Measurements from ENCODE around the gene HLA-DPB1.

Gene HLA-DPB1

DNA sequence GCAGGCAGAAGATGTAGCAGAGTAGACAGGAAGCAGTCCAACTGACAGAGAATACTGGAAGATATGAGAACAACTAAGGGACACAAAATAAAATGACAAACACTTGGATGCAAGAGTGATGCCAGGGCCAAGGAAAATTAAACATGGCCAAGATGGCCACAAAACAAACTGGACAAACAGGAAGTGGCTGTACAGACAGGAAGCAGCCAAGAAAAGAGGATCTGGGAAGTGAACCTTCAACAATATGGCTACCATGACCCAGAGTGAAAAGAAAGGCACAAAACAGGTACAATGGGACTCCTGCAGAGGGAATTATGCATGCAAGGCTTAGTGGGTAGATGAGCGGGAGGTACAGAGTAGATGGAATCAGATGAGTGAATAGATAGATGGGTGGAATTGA lies 29.1 kb downstream of the HLA-DPB1 start:
- no peak for DNase-seq

DNA sequence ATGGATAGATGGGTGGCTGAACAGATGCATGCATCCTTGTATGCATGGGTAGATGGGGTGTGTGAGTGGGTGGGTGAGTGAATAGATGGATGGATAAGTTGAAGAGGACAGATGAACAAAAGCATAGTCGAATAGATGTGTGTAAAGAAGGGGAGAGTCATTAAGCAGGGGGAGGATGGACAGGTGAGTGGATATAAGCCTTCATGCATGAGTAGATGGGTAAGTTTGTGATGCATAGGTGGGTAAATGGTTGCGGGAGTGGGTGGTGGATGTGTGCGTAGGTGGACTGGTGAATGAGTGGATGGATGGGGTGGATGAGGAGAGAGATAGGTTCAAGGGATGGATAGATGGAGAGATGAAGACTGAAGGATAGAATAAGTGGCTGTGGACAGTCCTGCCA lies 29.6 kb downstream of the HLA-DPB1 start:
- DNase-seq = no peak

- no peak for DNase-seq
Observed at GRCh38 chr6:33105916-33106871, 30.4 kb downstream of the HLA-DPB1 start.

- no peak for DNase-seq
Observed at GRCh38 chr6:33107641-33108040, 31.9 kb downstream of the HLA-DPB1 start.

DNA sequence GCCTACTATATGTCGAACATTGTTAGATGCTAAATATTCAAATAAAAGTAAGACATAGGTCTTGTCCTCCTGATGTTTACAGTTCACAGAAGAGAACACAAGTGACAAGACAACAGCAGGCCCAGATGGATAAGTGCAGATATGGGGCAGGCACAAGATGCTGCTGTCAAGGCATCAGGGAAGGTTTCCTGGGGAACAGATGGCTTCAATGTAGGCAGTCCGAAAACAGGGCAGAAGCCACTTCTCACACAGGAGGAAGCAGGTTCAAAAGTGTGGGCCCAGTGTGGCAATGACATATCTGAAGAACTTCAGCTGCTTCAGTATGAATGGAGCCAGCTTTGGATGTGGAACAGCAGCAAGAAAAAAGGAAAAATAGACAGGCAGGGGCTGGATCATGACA lies 32.5 kb downstream of the HLA-DPB1 start:
- no peak for DNase-seq

DNA sequence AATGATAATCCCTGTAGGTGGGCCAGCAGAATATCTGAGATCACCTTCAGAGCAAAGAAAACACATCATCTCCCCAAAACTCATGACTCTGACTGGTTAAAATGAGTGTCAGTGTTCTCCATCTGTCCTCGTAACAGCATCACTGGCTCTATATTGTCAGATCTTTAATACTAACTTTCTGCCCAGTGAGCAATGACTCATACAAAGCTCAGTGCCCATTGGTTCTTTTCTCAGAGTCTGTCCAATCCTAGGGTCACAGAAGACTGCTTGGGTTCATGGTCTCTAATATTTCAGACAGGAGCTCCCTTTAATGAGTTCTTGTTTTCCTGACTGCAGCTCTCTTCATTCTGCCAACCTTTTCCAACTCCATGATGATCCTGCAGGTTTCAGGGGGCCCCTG lies 36.4 kb downstream of the HLA-DPB1 start:
- DNase-seq = peak in 2 of 5 donors; percentile 24 to 53

GRCh38 chr6:33113755-33114154 lies 38.0 kb downstream of the HLA-DPB1 start:
- no peak for DNase-seq

DNA sequence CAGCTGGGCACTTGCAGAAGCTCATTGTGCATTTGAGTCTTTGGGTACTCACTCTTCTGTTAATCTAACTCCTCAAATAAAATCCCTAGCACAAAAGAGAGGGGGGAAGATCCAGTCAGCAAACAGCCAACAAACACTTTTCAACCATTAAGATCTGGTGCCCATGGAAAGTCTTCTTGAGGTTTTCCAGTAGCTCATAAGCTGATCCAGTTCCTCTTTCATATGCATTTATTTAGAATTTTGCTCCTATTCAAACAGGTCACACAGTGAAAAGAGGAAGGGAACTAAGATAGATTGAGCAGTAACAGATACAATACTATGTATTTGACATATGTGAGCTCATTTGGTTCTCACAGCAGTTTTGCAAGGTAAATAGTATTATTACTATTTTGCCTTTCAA lies 38.6 kb downstream of the HLA-DPB1 start:
- no peak for DNase-seq

DNA sequence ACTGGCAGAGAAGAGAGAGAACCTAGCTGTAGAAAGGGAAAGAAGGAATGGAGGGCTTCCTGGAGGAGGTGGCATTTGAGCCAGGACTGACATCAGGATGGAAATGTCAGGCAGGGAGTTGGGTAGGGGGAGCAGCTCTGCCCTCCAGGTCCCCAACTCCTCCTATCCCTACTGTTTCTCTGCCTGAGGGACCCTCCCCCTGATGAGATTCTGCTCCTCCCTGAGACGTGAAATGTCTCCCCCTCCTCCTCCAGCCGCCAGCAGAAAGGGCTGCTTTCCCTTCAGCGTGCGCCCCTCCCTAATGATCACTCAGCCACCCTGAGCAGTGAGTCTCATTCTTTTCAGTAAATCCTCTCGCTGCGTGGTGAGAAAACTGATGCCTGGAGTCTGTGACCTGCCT lies 40.6 kb downstream of the HLA-DPB1 start:
- DNase-seq = no peak

DNA sequence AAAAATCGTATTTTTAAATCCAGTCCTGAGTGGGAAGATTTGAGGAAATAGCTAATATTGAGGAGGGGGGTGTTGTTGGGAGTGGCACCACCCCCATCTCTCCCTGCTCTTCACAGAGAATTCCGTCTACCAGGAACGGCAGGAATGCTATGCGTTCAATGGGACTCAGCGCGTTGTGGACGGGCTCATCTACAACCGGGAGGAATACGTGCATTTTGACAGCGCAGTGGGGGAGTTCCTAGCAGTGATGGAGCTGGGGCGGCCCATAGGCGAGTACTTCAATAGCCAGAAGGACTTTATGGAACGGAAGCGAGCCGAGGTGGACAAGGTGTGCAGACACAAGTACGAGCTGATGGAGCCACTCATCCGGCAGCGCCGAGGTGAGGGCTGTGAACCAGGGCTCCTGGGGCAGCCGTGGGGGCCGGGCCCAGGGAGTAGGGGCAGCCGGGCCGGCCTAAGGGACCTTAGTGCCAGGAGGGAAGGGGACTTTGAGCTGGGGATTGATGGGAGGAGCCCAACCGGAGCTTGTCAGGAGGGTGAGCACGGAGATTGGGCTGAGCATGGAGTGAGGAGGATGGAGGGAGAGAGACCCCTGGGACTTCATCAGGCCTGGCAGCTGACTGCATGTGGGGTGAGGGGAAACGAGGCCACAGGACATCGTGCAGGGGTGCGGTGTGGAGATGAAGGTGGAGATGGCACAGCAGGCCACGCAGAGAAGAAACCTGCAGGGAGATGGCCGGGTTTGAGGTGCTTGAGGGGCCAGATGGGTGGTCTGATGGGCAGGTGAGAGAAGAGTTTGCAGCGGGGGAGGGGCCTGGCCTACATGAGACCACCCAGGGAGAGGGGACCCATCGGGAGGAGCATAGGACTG lies 41.3 kb downstream of the HLA-DPB1 start:
- no peak for DNase-seq

GRCh38 chr6:33117811-33118277 lies 42.1 kb downstream of the HLA-DPB1 start:
- DNase-seq = no peak

- DNase-seq = peak in 2 of 5 donors; percentile 18 to 67
Observed at GRCh38 chr6:33118525-33119123, 42.8 kb downstream of the HLA-DPB1 start.

DNA sequence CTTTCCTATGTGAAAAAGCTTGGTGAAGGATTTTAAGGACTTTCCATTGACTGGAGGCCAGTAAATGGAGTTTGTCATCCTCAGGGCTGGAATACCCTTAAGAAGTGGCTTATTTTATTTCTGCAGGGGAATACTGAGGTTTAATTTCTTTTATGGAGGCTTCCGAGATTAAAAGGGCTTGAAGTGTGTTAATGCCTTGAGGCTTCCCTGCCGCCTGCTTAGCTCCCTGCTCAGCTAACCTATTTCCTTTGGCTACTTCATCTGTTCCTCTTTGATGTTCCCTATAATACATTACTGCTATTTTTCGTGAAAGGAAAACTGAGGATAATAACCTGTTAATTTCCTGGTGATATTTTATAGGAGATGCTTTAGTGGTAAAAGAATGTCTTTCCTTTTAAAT lies 44.2 kb downstream of the HLA-DPB1 start:
- no peak for DNase-seq

DNA sequence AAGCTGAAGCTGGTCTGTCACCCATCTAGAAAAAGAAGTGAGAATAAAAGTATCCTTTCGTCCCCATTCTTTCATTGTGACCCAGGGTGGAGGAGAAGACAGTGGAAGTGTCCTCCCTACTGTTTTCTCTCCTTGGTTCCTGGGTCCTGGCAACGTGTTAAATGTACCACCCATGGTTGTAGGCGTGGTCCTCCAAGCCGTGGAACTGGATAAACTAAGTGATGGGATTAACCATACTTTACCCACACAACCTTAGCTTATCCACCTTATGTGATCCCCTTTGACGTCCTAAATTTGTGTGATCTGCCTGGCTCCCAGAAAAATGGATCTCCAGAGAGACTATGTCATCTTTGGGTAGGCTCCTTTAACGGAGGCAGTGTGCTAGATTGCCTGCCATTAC lies 47.4 kb downstream of the HLA-DPB1 start:
- no peak for DNase-seq

GRCh38 chr6:33123732-33124524 lies 48.1 kb downstream of the HLA-DPB1 start:
- peak in 1 of 5 donors; percentile 60 for DNase-seq

GRCh38 chr6:33124525-33124901 lies 48.7 kb downstream of the HLA-DPB1 start:
- DNase-seq = no peak

DNA sequence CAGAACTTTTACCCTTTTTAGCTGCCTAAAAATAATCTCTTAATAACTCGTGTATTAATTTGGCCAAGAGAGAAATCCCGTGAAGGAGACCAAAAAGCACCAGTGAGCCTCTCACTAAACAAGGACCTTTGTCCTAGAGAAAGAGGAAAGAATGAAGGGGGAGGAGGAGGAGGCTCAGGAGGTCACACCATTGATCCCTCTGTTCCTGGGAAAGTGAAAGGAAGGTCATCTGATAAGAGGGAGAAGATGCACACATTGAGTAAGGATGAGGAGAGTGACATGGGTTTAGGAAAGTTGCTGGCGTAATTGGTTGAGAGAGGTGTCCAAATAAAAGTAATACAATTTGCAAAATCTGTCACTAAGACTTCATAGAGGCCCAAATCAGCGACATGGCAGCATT lies 49.2 kb downstream of the HLA-DPB1 start:
- DNase-seq = no peak

- DNase-seq = peak; percentile 32 to 61 (median 44)
Observed at GRCh38 chr6:33126101-33126714, 50.4 kb downstream of the HLA-DPB1 start.

- DNase-seq = peak in 1 of 5 donors; percentile 74
Observed at GRCh38 chr6:33128318-33128717, 52.5 kb downstream of the HLA-DPB1 start.

GRCh38 chr6:33132081-33132524 lies 56.3 kb downstream of the HLA-DPB1 start:
- DNase-seq = no peak

GRCh38 chr6:33136310-33136900 lies 60.6 kb downstream of the HLA-DPB1 start:
- no peak for DNase-seq
